VCaP (cell line): ENCODE data around the gene KRT20.

ENCODE experiments used
- H3K27ac ChIP-seq: fragments of 450-650 bp; 2 replicates; pipeline ENCODE4 v1.5.1; 2017
- TF ChIP-seq, protein P1 (sequence below): fragments of 450-650 bp; conservative IDR thresholded peaks from 2 replicates; pipeline ENCODE4 v1.5.1; 2017; ENCODE audit warnings: mild to moderate bottlenecking, moderate library complexity

KRT20 gene

DNA sequence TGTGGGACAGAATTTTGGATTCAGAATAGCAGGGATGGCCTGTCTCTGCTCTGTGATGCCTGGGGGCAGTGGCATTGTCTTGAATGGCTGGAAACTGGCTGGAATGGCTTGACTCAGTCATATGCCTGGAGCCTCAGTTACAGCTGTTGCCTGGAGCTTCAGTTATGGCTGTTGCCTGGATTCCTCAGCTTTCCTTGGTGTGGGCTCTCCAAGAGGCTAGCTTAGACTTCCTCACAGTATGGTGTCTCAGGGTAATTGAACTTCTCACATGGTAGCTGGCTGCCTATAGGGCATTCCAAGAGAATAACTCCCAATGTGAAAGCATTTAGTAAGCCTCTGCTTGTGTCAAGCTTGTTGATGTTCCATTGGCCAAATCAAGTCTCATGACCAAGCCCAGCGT is 31.3 kb upstream of the KRT20 start:
- no peak overlapping the region for H3K27ac ChIP-seq
- TF ChIP-seq, protein P1, sequence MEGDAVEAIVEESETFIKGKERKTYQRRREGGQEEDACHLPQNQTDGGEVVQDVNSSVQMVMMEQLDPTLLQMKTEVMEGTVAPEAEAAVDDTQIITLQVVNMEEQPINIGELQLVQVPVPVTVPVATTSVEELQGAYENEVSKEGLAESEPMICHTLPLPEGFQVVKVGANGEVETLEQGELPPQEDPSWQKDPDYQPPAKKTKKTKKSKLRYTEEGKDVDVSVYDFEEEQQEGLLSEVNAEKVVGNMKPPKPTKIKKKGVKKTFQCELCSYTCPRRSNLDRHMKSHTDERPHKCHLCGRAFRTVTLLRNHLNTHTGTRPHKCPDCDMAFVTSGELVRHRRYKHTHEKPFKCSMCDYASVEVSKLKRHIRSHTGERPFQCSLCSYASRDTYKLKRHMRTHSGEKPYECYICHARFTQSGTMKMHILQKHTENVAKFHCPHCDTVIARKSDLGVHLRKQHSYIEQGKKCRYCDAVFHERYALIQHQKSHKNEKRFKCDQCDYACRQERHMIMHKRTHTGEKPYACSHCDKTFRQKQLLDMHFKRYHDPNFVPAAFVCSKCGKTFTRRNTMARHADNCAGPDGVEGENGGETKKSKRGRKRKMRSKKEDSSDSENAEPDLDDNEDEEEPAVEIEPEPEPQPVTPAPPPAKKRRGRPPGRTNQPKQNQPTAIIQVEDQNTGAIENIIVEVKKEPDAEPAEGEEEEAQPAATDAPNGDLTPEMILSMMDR, result no peak

DNA sequence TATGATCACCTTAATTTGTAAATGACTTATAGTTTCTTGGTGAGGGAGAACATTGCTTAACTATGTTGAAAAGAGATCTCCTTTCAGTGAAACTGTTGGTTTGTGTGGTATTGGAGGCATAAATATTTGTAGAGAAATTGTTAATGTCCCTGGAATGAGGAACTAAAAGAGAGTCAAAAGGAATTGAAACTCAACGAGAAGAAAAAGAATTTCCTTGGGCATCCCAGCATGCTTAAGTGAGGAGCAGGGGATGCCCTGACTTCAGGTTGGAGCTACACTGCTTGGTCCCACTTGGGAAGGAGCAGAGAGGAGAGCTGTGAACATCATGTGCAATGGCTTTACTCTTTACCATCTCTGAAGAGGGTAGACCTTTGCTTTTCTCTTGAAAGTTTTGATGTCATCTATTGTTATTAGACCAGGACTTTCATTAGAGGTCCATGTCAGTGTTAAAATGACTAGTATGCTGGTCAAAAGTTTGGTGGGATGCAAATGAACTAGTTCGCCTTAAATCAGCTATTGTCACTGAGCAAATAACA is 30.7 kb upstream of the KRT20 start:
- no peak overlapping the region for H3K27ac ChIP-seq
- TF ChIP-seq, protein P1, result no peak

DNA sequence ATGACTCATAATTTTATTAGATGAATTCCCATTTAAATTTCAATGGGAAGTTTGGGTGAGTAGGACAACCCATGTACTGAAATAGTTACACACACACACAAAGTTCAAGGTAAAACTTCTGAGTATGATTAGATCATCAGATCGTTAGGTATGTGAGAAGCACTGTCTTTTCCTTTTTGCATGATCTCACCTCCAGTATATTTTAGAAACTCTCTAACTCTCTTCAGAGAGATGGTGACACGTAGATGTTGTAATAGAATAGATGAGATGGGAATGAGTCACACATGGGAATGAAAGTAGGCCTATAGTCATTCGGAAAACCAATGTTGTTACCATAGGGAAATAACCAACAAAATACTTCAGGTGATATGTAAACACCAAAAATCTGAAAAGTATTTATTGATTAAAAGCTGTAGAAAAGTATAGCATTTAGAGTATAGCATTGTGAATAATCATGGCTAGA is 30.2 kb upstream of the KRT20 start:
- TF ChIP-seq, protein P1, result no peak
- H3K27ac ChIP-seq, result no peak overlapping the region

DNA sequence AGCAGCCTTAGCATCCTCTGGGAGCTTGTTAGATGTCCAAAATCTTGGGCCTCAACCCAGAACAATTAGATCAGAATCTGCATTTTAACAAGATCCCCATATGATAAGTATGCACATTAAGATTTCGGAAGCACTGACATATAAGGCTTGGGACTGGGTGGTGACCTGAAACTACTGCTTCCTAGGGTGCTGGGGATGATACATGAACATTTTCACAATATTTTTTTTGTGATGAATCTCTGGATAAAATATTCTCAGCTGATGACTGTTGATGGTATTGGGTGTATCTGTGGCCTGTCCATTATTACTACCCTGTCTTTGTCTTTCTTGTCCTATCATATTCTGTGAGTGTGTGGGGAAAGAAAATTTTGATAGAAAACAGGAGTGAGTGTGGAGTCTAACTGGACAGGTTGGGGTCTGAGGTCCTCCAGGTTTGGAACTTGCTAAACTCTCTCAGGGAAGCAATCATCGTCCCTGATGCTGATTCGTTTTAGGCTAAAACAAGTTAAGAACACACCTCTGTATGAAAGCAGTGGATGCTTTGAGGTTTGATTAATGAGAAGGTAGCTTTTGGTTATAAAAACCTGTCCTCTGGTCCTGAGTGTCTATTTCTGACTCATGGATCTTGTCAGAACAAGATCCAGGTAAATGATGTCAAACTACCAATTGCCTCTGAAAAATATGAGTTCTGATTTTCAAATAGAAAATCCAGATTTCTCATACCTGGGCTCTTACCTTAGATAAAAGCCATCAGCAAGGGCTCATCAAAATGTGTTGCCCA is 29.2 kb upstream of the KRT20 start:
- no peak overlapping the region for H3K27ac ChIP-seq
- TF ChIP-seq, protein P1, result no peak

DNA sequence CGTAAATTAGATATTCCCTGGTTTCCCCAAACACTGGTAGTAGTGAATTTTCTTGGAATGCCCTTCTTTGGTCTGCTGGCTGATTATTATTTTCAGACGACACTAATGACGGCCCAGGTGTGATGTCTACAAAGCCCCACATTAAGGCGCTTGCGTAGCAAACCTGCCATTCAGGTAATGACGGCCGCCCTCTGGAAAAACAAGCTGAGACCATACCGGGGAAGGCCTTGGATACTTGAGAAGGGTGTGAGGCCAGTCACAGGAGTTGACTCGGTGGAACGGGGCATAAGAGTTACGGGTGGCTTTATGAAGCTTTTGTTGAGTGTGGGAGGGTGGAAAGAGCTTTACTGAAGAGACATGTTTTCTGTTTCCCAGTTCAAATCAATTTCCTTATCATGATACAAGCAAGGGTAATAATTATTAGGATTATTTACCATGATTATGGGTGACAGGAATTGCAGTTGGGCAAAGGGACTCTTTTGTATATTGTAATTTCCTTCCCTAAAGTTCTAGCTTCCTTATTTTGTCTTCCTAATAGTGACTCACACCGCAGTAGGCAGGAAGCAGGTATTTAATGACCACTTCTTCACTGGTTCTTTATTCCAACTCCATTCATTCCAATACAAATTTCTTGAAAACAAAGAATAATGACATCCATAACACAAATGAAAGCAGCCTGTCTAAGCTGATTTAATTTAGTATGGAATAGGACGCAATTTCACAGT is 27.6 kb upstream of the KRT20 start:
- TF ChIP-seq, protein P1, result no peak
- H3K27ac ChIP-seq, result no peak overlapping the region

DNA sequence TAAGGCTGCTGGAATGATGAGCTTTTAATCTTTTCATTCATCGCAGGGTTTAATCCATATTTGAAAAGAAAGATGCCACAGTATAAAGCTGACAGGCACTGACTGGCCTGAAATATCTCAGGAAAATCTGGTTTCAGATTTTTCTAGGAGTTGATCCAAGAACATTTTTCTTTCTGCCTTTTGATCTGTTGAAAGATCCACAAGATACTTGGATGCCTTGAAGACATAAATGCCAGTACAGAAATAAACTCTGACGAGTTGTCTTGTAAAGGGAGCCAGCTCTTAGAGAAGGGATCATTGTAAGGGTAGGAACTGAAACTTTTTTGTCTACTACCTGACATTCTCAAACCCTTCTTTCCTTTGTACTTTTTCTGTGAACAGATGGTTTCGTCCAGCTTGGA is 25.4 kb upstream of the KRT20 start:
- TF ChIP-seq, protein P1, result no peak
- peak overlapping the region; percentile 20; the same call in 1 of the 2 replicates for H3K27ac ChIP-seq

DNA sequence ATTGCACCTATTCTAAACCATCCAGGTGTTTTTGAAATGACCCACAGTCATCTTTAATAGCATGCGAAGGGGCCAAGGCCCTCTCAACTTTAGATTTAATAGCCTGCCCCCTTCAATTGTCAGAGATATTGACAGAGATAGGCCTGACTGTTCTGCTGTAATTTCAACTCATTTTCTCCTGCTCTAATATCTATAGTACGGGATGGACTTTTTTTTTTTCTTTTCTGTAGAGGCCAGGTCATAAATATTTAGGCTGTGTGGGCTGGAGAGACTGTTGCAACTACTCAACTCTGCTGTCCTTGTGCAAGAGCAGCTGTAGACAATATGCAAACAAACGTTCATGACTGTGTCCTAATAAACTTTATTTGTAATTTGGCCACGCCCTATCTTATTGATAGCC is 24.7 kb upstream of the KRT20 start:
- TF ChIP-seq, protein P1, result no peak
- peak overlapping the region; percentile 20 for H3K27ac ChIP-seq
